HG03175 (cell line): Measurements from ENCODE around the gene CHPF2.
A peak's percentile ranks its signal among the peaks of the same experiment; 100 is the strongest.

Source experiments
- ATAC-seq: cut with Tn5 transposase; IDR thresholded peaks from one replicate; pipeline ENCODE4 v1.9.1; 2021; ENCODE audit warnings: mild to moderate bottlenecking, moderate library complexity; ENCODE audit not compliant: unreplicated experiment

CHPF2 gene

GRCh38 chr7:151232917-151233701 is 826 bp downstream of the CHPF2 start:
- ATAC-seq = peak; percentile 33

GRCh38 chr7:151233804-151234203 is 1.5 kb downstream of the CHPF2 start:
- no peak for ATAC-seq

- ATAC-seq = no peak
Measured at GRCh38 chr7:151235091-151235787, 3.0 kb downstream of the CHPF2 start.

GRCh38 chr7:151236406-151236805 is 4.1 kb downstream of the CHPF2 start:
- no peak for ATAC-seq

- no peak for ATAC-seq
Measured at GRCh38 chr7:151237244-151238189, 5.2 kb downstream of the CHPF2 start.

GRCh38 chr7:151238190-151238810 is 6.0 kb downstream of the CHPF2 start:
- ATAC-seq = no peak

- no peak for ATAC-seq
Measured at GRCh38 chr7:151238924-151239836, 6.9 kb downstream of the CHPF2 start.

GRCh38 chr7:151239837-151240459 is 7.7 kb downstream of the CHPF2 start:
- no peak for ATAC-seq

GRCh38 chr7:151240536-151240935 is 8.3 kb downstream of the CHPF2 start:
- no peak for ATAC-seq

GRCh38 chr7:151240942-151241754 is 8.9 kb downstream of the CHPF2 start:
- ATAC-seq = no peak

- no peak for ATAC-seq
Measured at GRCh38 chr7:151241755-151242096, 9.4 kb downstream of the CHPF2 start.

GRCh38 chr7:151242159-151243044 is 10.1 kb downstream of the CHPF2 start:
- no peak for ATAC-seq

GRCh38 chr7:151243045-151243349 is 10.7 kb downstream of the CHPF2 start:
- ATAC-seq = no peak

GRCh38 chr7:151243408-151244195 is 11.3 kb downstream of the CHPF2 start:
- no peak for ATAC-seq

- no peak for ATAC-seq
Measured at GRCh38 chr7:151244196-151244840, 12.0 kb downstream of the CHPF2 start.

GRCh38 chr7:151244841-151245346 is 12.6 kb downstream of the CHPF2 start:
- no peak for ATAC-seq
